AG04450 (cell line): Measurements from ENCODE around the gene DCPS. TPM values are rescaled to one million over a fixed set of nuclear protein-coding genes. Genes with fewer than 3 reads are reported as not detected.

ENCODE experiments used
- CTCF ChIA-PET: fragments of 300-600, 350-600 bp; formaldehyde crosslinking; extraction: SDS; loops from one replicate; lab custom pipeline; 2022; ENCODE audit warnings: antibody characterized with exemption, inconsistent platforms; lab: Charles Lee
- POLR2A ChIA-PET: fragments of 350-600 bp; formaldehyde crosslinking; extraction: SDS; loops from one replicate; lab custom pipeline; 2021; ENCODE audit warnings: antibody characterized with exemption, inconsistent platforms; lab: Yijun Ruan, JAX
- DNase-seq: peaks from one replicate; pipeline ENCODE4 v3.0.0-alpha.2; 2011; ENCODE audit warnings: low read depth, low spot score
- H3K27ac ChIP-seq: one replicate; pipeline ENCODE4 v1.5.1; 2012; ENCODE audit warnings: low read depth, low read length, control low read depth
- H3K27me3 ChIP-seq: one replicate; pipeline ENCODE4 v1.6.0; 2012; ENCODE audit warnings: low read length; ENCODE audit not compliant: control insufficient read depth, insufficient read depth
- H3K4me3 ChIP-seq: 2 replicates; pipeline ENCODE4 v1.5.1; 2011; ENCODE audit warnings: mild to moderate bottlenecking, low read depth, low read length, control low read depth
- H3K9me3 ChIP-seq: 2 replicates; pipeline ENCODE4 v1.5.1; 2012; ENCODE audit warnings: low read length; ENCODE audit not compliant: control insufficient read depth, insufficient read depth
- polyA plus RNA-seq: library from polyadenylated mRNA; depleted of rRNA; stranded (reverse); fragments of >200 nt; gene quantifications from 2 replicates; pipeline ENCODE4 v1.2.3, GENCODE V29; 2011
- TF ChIP-seq, protein P1 (sequence below): IDR thresholded peaks from 2 replicates; pipeline ENCODE4 v1.5.1; 2011; ENCODE audit warnings: low read depth, low read length, control low read depth, inconsistent platforms

DCPS gene
- polyA plus RNA-seq, 1 experiment: 20.4 TPM

DNA sequence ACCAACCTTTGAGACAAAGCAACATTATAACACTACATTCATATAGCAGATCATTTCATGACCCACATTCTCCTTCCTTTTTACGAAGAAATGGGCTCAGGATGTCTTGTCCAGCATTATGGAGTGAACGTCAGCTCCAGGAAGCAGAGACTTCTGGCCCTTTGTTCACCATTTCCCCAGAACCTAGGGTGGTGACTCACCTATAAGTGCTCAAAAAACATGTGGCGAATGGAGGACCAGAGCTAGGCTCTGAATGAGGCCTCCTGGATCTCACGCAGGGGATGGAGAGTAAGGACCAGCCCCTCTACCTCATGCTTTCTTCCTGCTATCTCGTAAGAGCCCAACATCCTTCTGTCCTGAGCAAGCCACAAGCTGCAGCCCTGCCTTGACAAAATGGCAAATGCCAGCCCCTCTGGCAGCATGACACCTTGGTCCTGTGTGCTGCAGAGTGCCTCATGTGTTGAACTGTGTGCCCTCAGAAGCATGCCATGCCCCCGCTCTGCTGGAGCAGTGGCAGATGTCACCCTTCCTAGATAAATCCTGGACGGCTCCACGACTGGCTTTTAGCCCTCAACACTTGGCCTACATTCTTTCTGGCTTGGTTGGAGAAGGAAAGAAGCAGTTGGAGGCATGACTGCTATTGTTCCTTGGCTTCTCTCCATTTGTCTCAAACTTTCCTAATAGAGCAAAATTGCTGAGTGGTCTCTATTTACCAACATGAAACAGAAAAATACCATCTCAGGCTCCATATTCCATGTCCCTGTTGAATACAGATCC is 45.1 kb downstream of the DCPS start:
- no peak for DNase-seq
- Histone ChIP-seq H3K27ac (no peak overlapping the region), H3K27me3 (no peaks in the 10 kb centered on the region), H3K4me3 (no peak overlapping the region), H3K9me3 (no peaks in the 10 kb centered on the region)
- TF ChIP-seq, protein P1, sequence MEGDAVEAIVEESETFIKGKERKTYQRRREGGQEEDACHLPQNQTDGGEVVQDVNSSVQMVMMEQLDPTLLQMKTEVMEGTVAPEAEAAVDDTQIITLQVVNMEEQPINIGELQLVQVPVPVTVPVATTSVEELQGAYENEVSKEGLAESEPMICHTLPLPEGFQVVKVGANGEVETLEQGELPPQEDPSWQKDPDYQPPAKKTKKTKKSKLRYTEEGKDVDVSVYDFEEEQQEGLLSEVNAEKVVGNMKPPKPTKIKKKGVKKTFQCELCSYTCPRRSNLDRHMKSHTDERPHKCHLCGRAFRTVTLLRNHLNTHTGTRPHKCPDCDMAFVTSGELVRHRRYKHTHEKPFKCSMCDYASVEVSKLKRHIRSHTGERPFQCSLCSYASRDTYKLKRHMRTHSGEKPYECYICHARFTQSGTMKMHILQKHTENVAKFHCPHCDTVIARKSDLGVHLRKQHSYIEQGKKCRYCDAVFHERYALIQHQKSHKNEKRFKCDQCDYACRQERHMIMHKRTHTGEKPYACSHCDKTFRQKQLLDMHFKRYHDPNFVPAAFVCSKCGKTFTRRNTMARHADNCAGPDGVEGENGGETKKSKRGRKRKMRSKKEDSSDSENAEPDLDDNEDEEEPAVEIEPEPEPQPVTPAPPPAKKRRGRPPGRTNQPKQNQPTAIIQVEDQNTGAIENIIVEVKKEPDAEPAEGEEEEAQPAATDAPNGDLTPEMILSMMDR: no peak
- ChIA-PET POLR2A (no interaction called here), CTCF (interaction anchor here (0.8 to 1.7 kb wide), 2 partner anchors 9 to 132 kb away, joined by 3 to 5 read pairs; no protein-coding TSS in a partner anchor)

DNA sequence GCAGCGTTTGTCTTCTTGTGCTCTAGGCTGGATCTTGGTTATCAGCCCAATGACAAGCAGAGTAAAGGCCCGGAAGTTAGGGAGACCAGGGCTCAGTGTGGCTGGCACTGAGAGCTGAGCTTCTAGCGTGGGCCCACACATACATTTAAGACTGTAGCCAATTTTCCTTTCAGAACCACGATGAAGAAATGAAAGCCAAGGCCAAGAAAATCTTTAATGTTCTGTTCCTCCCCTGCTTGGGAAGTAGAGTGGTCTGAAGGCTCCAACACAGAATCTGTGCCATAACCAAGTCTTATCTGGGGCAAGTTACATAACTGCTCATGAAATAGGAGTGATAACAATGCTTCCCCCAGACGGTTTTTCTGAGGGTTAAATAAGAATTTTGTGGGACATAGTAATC is 47.0 kb downstream of the DCPS start:
- no peaks in the 10 kb centered on the region; the same call in 1 of the 2 replicates for H3K9me3 ChIP-seq
- no peak overlapping the region for H3K4me3 ChIP-seq
- no peaks in the 10 kb centered on the region for H3K27me3 ChIP-seq
- H3K27ac ChIP-seq: no peak overlapping the region
- CTCF ChIA-PET: no interaction called here
- no peak for DNase-seq
- POLR2A ChIA-PET: no interaction called here
- TF ChIP-seq, protein P1: no peak

DNA sequence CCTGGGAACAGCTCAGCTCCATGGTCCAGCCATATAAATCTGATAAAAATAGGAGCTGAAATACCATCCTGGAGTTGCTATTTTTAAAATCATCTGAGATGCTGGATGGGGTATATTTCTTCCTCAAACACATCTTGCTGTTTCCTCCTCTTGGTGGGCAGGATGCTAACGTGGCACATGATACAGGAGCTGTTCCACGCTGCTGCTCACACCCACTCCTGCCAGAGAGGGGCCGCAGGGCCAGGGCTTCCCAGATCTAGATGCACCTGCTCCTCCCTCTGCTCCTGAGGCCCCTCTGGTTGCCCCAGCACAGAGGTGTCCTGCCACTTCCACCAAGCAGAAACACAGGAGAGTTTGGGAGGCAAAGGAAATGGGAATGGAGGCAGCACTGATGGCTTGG is 48.3 kb downstream of the DCPS start:
- TF ChIP-seq, protein P1: no peak
- H3K4me3 ChIP-seq: no peak overlapping the region
- POLR2A ChIA-PET: no interaction called here
- H3K9me3 ChIP-seq: no peaks in the 10 kb centered on the region; the same call in 1 of the 2 replicates
- CTCF ChIA-PET: interaction anchor here (0.6 to 1.0 kb wide), 2 partner anchors 10 to 129 kb away, joined by 4 read pairs; no protein-coding TSS in a partner anchor
- DNase-seq: no peak
- peak overlapping the region; percentile 11 for H3K27ac ChIP-seq
- H3K27me3 ChIP-seq: no peaks in the 10 kb centered on the region

DNA sequence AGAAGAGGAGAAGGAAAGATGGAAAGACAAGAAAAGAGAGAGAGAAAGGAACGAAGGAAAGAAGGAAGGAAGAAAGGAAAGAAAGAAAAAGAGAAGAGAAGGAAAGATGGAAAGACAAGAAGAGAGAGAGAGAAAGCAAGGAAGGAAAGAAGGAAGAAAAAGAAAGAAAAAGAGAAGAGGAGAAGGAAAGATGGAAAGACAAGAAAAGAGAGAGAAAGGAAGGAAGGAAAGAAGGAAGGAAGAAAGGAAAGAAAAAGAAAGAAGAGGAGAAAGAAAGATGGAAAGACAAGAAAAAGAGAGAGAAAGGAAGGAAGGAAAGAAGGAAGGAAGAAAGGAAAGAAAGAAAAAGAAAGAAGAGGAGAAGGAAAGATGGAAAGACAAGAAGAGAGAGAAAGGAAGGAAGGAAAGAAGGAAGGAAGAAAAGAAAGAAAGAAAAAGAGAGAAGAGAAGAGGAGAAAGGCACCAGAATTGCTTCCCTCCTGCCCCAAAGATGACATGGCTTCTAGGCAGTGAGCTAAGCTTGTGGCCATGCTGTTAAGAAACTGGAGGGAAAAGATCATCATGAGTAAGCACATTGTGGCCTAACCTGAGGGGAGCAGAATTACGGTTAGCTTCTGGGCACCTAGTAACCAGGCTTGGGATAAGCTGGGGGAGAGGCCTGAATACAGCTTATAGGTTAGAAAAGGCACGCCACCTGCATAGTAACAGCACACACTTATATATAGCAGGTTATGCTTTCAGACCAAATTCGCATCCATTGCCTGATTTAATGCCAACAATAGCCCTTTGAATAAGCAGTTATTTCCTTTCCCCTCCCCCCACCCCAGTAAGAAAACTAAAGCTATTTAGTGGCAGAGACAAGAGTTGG is 49.3 kb downstream of the DCPS start:
- Histone ChIP-seq H3K27me3 (no peaks in the 10 kb centered on the region), H3K27ac (peak overlapping the region; percentile 68), H3K4me3 (no peak overlapping the region), H3K9me3 (no peaks in the 10 kb centered on the region; the same call in 1 of the 2 replicates)
- TF ChIP-seq, protein P1: no peak
- DNase-seq: no peak
- POLR2A ChIA-PET: interaction anchor here (1.1 kb wide), 1 partner anchor 34 kb away, joined by 6 read pairs; no protein-coding TSS in a partner anchor
- CTCF ChIA-PET: interaction anchor here (0.8 to 1.2 kb wide), 2 partner anchors 42 to 127 kb away, joined by 3 to 7 read pairs; no protein-coding TSS in a partner anchor
